Measurements from ENCODE around the gene TMEM100. TPM values are rescaled to one million over a fixed set of nuclear protein-coding genes. Genes with fewer than 3 reads are reported as not detected.

The TMEM100 gene
- total RNA-seq, 1 experiment from 2014 or later, result not detected

- peak overlapping the region; percentile 30; the same call in 1 of the 2 replicates for H3K4me3 ChIP-seq
- POLR2A ChIA-PET (ENCODE audit: unreplicated experiment), result interaction anchor here (0.6 to 0.7 kb wide), 2 partner anchors 169 to 1161 kb away, joined by 6 to 9 read pairs; no protein-coding TSS in a partner anchor
Measured at GRCh38 chr17:55742272-55743102, 19.8 kb upstream of the TMEM100 start.

DNA sequence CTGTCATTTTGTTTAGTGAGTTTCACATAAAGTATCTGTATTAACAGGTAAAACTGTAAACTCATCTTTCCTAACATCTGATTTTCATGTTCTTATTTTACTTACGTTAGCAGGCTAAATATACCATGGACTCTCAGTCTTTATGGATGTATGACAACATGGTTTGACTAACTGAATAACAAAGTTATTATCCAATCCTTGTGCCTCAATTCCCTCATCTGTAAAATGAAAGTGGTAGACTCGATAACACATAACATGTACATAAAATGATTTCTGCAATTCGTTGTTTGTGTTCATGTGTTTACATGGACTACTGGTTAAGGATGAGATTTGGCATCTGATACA, 18.7 kb upstream of the TMEM100 start:
- Histone ChIP-seq H3K4me1 (replicated peaks; ENCODE audit: insufficient read depth) (peaks cover 13% of the 10 kb centered on the region), H3K4me2 (no peak overlapping the region), H3K36me3 (ENCODE audit: low read depth) (no peaks in the 10 kb centered on the region), H3K4me3 (no peak overlapping the region), H3K79me2 (ENCODE audit: low read depth) (no peaks in the 10 kb centered on the region), H4K20me1 (ENCODE audit: insufficient read depth) (no peaks in the 10 kb centered on the region), H3F3A (ENCODE audit: insufficient read depth, low read depth) (no peaks in the 10 kb centered on the region; the same call in 1 of the 2 replicates), H2AFZ (no peak overlapping the region), H3K27ac (no peak overlapping the region), H3K9me3 (ENCODE audit: insufficient read depth, low read depth) (peaks cover 7% of the 10 kb centered on the region; the same call in 1 of the 2 replicates), H3K9me2 (ENCODE audit: insufficient read depth) (no peaks in the 10 kb centered on the region), H3K27me3 (ENCODE audit: insufficient read depth, low read depth) (no peaks in the 10 kb centered on the region)
- BruUV-seq (replicated peaks), result no TSS peak
- POLR2A ChIA-PET (ENCODE audit: unreplicated experiment), result no interaction called here
- CTCF ChIA-PET, result no interaction called here
- TF ChIP-seq EZH2 (IDR thresholded peaks at IDR 0.05; ENCODE audit: low read depth) (no peak), CTCF (conservative IDR thresholded peaks at IDR 0.05) (no peak)
- intact Hi-C loops (cut with micrococcal nuclease; ENCODE audit: unreplicated experiment), result no loop called here
- no peak for DNase-seq

More at GRCh38 chr17:55742272-55743102, 19.8 kb upstream of the TMEM100 start:
- H3K4me1 ChIP-seq (replicated peaks; ENCODE audit: insufficient read depth), result peaks cover 13% of the 10 kb centered on the region
- intact Hi-C loops (cut with micrococcal nuclease; ENCODE audit: unreplicated experiment), result no loop called here
- H3F3A ChIP-seq (ENCODE audit: insufficient read depth, low read depth), result no peaks in the 10 kb centered on the region; the same call in 1 of the 2 replicates
- H3K36me3 ChIP-seq (ENCODE audit: low read depth), result no peaks in the 10 kb centered on the region
- peak overlapping the region; percentile 74 for H2AFZ ChIP-seq
- H3K27ac ChIP-seq, result peak overlapping the region; percentile 85
- no peaks in the 10 kb centered on the region for H3K9me2 ChIP-seq (ENCODE audit: insufficient read depth)
- BruUV-seq (replicated peaks), result no TSS peak
- H3K27me3 ChIP-seq (ENCODE audit: insufficient read depth, low read depth), result no peaks in the 10 kb centered on the region
- peaks cover 7% of the 10 kb centered on the region; the same call in 1 of the 2 replicates for H3K9me3 ChIP-seq (ENCODE audit: insufficient read depth, low read depth)
- H4K20me1 ChIP-seq (ENCODE audit: insufficient read depth), result no peaks in the 10 kb centered on the region
- no peak for DNase-seq
- CTCF ChIA-PET, result interaction anchor here (0.6 kb wide), 1 partner anchor 1683 kb away, joined by 3 read pairs; no protein-coding TSS in a partner anchor
- no peak for TF ChIP-seq EZH2 (IDR thresholded peaks at IDR 0.05; ENCODE audit: low read depth)
- TF ChIP-seq CTCF (conservative IDR thresholded peaks at IDR 0.05), result no peak
- H3K79me2 ChIP-seq (ENCODE audit: low read depth), result no peaks in the 10 kb centered on the region
- H3K4me2 ChIP-seq, result peak overlapping the region; percentile 73

GRCh38 chr17:55740511-55741355, 18.1 kb upstream of the TMEM100 start:
- no peaks in the 10 kb centered on the region for H3K79me2 ChIP-seq (ENCODE audit: low read depth)
- no peak overlapping the region for H3K27ac ChIP-seq
- intact Hi-C loops (cut with micrococcal nuclease; ENCODE audit: unreplicated experiment), result no loop called here
- peaks cover 13% of the 10 kb centered on the region for H3K4me1 ChIP-seq (replicated peaks; ENCODE audit: insufficient read depth)
- no TSS peak for BruUV-seq (replicated peaks)
- H3K36me3 ChIP-seq (ENCODE audit: low read depth), result no peaks in the 10 kb centered on the region
- ChIA-PET CTCF (no interaction called here), POLR2A (ENCODE audit: unreplicated experiment) (no interaction called here)
- no peak overlapping the region for H3K4me3 ChIP-seq
- no peaks in the 10 kb centered on the region for H3K9me2 ChIP-seq (ENCODE audit: insufficient read depth)
- no peaks in the 10 kb centered on the region; the same call in 1 of the 2 replicates for H3F3A ChIP-seq (ENCODE audit: insufficient read depth, low read depth)
- no peaks in the 10 kb centered on the region for H4K20me1 ChIP-seq (ENCODE audit: insufficient read depth)
- TF ChIP-seq CTCF (conservative IDR thresholded peaks at IDR 0.05) (no peak), EZH2 (IDR thresholded peaks at IDR 0.05; ENCODE audit: low read depth) (no peak)
- no peak overlapping the region for H3K4me2 ChIP-seq
- peaks cover 7% of the 10 kb centered on the region; the same call in 1 of the 2 replicates for H3K9me3 ChIP-seq (ENCODE audit: insufficient read depth, low read depth)
- H3K27me3 ChIP-seq (ENCODE audit: insufficient read depth, low read depth), result no peaks in the 10 kb centered on the region
- H2AFZ ChIP-seq, result no peak overlapping the region
- no peak for DNase-seq
